GM21619 (cell line): Measurements from ENCODE around the gene HMOX2.

Experiments used
- ATAC-seq: cut with Tn5 transposase; IDR thresholded peaks from one replicate; pipeline ENCODE4 v1.9.1; 2021; ENCODE audit not compliant: unreplicated experiment

The HMOX2 gene

GRCh38 chr16:4522051-4522581 is 45.9 kb downstream of the HMOX2 start:
- no peak for ATAC-seq

- no peak for ATAC-seq
Measured at GRCh38 chr16:4523686-4524085, 47.5 kb downstream of the HMOX2 start.

- ATAC-seq, result no peak
Measured at GRCh38 chr16:4524571-4524970, 48.4 kb downstream of the HMOX2 start.

- ATAC-seq, result no peak
Measured at GRCh38 chr16:4525069-4525468, 48.9 kb downstream of the HMOX2 start.

- no peak for ATAC-seq
Measured at GRCh38 chr16:4525634-4526277, 49.6 kb downstream of the HMOX2 start.

- ATAC-seq, result no peak
Measured at GRCh38 chr16:4529085-4530060, 53.2 kb downstream of the HMOX2 start.

GRCh38 chr16:4531811-4532210 is 55.6 kb downstream of the HMOX2 start:
- no peak for ATAC-seq

- ATAC-seq, result no peak
Measured at GRCh38 chr16:4532238-4532637, 56.0 kb downstream of the HMOX2 start.

- no peak for ATAC-seq
Measured at GRCh38 chr16:4533490-4533889, 57.3 kb downstream of the HMOX2 start.

- no peak for ATAC-seq
Measured at GRCh38 chr16:4534151-4534790, 58.1 kb downstream of the HMOX2 start.

- no peak for ATAC-seq
Measured at GRCh38 chr16:4535627-4536108, 59.5 kb downstream of the HMOX2 start.

- ATAC-seq, result no peak
Measured at GRCh38 chr16:4536391-4537106, 60.4 kb downstream of the HMOX2 start.

- ATAC-seq, result peak; percentile 28
Measured at GRCh38 chr16:4537376-4538343, 61.5 kb downstream of the HMOX2 start.

GRCh38 chr16:4538350-4539235 is 62.4 kb downstream of the HMOX2 start, which contains the start of gene CDIP1:
Gene CDIP1, minus strand, starts transcription at chr16:4538773. Its CDS starts 24,643 bp downstream, at chr16:4514130.
- peak; percentile 75 for ATAC-seq

- ATAC-seq, result no peak
Measured at GRCh38 chr16:4539716-4540284, 63.6 kb downstream of the HMOX2 start.

GRCh38 chr16:4544473-4544872 is 68.3 kb downstream of the HMOX2 start:
- ATAC-seq, result no peak

GRCh38 chr16:4548124-4548523 is 71.9 kb downstream of the HMOX2 start:
- no peak for ATAC-seq

- no peak for ATAC-seq
Measured at GRCh38 chr16:4550591-4550990, 74.4 kb downstream of the HMOX2 start.
